Activated naive CD8-positive, alpha-beta T cell treated with anti-CD3 and anti-CD28 coated beads, Interleukin-2, amount 10 ng/mL, durations not matched to agents 7 days and 5 days (primary cell): ENCODE measurements around the gene FAM174B. TPM values are rescaled to one million over a fixed set of nuclear protein-coding genes. Genes with fewer than 3 reads are reported as not detected.

Experiments
- ATAC-seq: fragments of 150-1000 bp; cut with Tn5 transposase; one replicate; pipeline ENCODE4 v1.10.0; 2021; ENCODE audit warnings: low read depth, moderate library complexity
- POLR2A ChIA-PET: fragments of 350-600 bp; sonication (Branson Sonifier 250); formaldehyde crosslinking; loops from one replicate; lab custom pipeline; 2021; ENCODE audit warnings: antibody characterized with exemption; lab: Charles Lee
- DNase-seq: peaks from one replicate; pipeline ENCODE4 v3.0.0; 2021
- H3K27ac Mint-ChIP-seq: one replicate; pipeline ENCODE4 v1.8.0; 2022; ENCODE audit warnings: mild to moderate bottlenecking, mixed read lengths
- H3K27me3 Mint-ChIP-seq: one replicate; pipeline ENCODE4 v1.8.0; 2022; ENCODE audit warnings: mild to moderate bottlenecking, moderate library complexity, mixed read lengths
- H3K36me3 Mint-ChIP-seq: one replicate; pipeline ENCODE4 v1.8.0; 2021; ENCODE audit warnings: mild to moderate bottlenecking, mixed read lengths
- H3K4me1 Mint-ChIP-seq: one replicate; pipeline ENCODE4 v1.8.0; 2021; ENCODE audit warnings: mixed read lengths
- H3K4me3 Mint-ChIP-seq: one replicate; pipeline ENCODE4 v1.8.0; 2022; ENCODE audit warnings: mild to moderate bottlenecking, moderate library complexity, mixed read lengths
- H3K9me3 Mint-ChIP-seq: one replicate; pipeline ENCODE4 v1.8.0; 2021; ENCODE audit warnings: mixed read lengths
- total RNA-seq, 2 experiments: library from RNA; stranded (reverse); gene quantifications; one replicate each; pipeline ENCODE4 v1.2.3, GENCODE V29; 2021

The FAM174B gene
- total RNA-seq, 2 experiments from 2014 or later = 1.4 to 1.9 TPM

DNA sequence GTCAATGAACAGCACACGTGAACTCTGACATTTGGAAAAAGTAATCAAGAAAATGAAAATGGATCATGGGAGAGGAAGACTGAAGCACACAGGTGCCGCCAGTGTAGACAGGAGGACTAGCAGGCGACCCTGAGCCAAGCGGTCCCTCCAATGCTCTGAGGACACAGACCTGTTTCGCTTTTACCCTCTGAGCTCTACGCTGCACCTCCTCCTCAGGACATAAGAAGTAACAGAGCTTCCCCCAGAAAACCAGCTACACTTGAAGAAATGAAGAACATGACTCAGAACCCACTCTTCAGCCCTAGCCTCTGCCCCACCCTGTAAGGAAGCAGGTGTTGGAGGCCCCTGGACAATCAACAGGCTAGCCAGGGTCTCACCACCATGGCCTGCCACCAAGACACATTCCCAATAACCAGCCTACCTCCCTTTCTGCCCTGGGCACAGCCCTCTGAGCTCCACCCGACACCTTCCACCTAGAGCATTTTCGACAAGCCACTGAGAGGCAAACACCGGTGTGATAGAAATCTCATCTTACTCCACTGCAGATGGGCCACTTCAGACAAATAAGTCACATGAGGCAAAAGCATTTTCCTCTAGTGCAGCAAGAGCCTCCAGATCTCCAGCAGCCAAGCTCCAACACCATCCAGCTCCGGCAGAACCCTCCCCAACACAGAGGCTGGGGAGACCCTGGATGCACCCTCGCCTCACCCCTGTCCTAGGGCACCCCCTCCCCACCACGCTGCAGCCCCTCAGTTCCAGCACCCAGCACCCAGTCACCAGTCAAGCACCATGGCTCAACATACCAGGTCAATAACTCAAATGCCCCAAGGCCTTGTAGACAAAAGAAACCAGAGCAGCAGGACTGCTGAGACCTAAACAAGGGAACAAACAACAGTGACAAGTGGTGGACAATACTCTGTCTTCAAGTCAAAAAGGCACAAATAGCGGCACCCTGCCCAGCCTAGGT, 11.4 kb downstream of the FAM174B start:
- Mint-ChIP-seq H3K4me1 (no peaks in the 10 kb centered on the region), H3K27me3 (peaks cover 7% of the 10 kb centered on the region), H3K4me3 (no peak overlapping the region), H3K9me3 (peaks cover 10% of the 10 kb centered on the region), H3K36me3 (no peaks in the 10 kb centered on the region), H3K27ac (no peak overlapping the region)
- ATAC-seq (no peak), DNase-seq (no peak)
- POLR2A ChIA-PET = no interaction called here

- Mint-ChIP-seq H3K36me3 (no peaks in the 10 kb centered on the region), H3K27ac (no peak overlapping the region), H3K27me3 (peaks cover 7% of the 10 kb centered on the region), H3K4me3 (no peak overlapping the region), H3K9me3 (peaks cover 10% of the 10 kb centered on the region), H3K4me1 (no peaks in the 10 kb centered on the region)
- DNase-seq (no peak), ATAC-seq (no peak)
- POLR2A ChIA-PET = no interaction called here
Observed at GRCh38 chr15:92638709-92639365, 16.7 kb downstream of the FAM174B start.

DNA sequence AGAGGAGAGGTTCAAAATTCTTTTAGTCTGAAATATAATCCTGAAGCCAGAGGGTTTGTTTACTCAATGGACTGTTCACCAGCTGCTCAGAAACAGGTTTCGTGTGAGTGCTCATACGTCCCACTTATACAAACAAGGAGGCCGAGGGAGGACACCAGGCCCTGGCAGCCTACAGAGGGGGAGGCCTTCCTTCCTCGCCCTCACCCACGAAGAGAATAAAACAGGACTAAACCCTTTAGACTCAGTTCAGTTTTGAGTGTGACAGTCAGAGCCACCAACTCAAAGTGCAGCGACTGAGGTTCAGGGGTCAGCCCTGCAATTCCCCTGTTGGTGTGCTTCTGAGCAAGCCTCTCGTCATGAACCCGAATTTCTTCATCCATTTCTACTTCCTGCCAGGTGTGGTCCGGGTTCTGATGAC, 17.3 kb downstream of the FAM174B start:
- no peak overlapping the region for H3K4me3 Mint-ChIP-seq

DNA sequence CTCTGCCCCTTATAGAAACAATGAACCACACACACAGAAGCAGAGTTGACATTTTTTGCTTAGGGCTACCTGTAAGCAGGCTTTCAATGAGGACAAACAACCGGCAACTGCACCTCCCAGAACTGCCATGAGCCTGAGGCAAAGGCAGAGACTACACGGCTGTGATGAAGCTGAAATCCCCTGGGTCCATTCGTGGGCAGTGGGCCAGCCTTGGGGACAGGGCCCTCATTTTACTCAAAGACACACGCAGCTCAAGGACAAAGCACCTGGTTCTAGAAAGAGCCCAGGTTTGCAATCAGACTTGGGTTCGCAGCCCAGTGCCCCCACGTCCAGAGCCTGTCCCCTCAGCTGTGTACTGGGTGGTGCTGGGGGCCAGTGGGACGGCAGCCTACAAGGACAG, 17.9 kb downstream of the FAM174B start:
- no peak for ATAC-seq
- Mint-ChIP-seq H3K4me3 (no peak overlapping the region), H3K9me3 (peaks cover 10% of the 10 kb centered on the region), H3K4me1 (no peaks in the 10 kb centered on the region), H3K27ac (no peak overlapping the region), H3K27me3 (peaks cover 7% of the 10 kb centered on the region), H3K36me3 (no peaks in the 10 kb centered on the region)
- DNase-seq = no peak
- POLR2A ChIA-PET = no interaction called here

More for the DNA sequence above, 17.3 kb downstream of the FAM174B start:
- H3K27ac Mint-ChIP-seq = no peak overlapping the region
- no peak for DNase-seq
- no peaks in the 10 kb centered on the region for H3K4me1 Mint-ChIP-seq
- no peak for ATAC-seq
- no peaks in the 10 kb centered on the region for H3K36me3 Mint-ChIP-seq
- H3K27me3 Mint-ChIP-seq = peaks cover 7% of the 10 kb centered on the region
- POLR2A ChIA-PET = no interaction called here
- H3K9me3 Mint-ChIP-seq = peaks cover 10% of the 10 kb centered on the region

- H3K27me3 Mint-ChIP-seq = peaks cover 7% of the 10 kb centered on the region
- no peak overlapping the region for H3K27ac Mint-ChIP-seq
- no peak for ATAC-seq
- no peak overlapping the region for H3K4me3 Mint-ChIP-seq
- POLR2A ChIA-PET = no interaction called here
- no peaks in the 10 kb centered on the region for H3K36me3 Mint-ChIP-seq
- H3K9me3 Mint-ChIP-seq = peaks cover 8% of the 10 kb centered on the region
- no peak for DNase-seq
- H3K4me1 Mint-ChIP-seq = no peaks in the 10 kb centered on the region
Observed at GRCh38 chr15:92636908-92637481, 18.6 kb downstream of the FAM174B start.

DNA sequence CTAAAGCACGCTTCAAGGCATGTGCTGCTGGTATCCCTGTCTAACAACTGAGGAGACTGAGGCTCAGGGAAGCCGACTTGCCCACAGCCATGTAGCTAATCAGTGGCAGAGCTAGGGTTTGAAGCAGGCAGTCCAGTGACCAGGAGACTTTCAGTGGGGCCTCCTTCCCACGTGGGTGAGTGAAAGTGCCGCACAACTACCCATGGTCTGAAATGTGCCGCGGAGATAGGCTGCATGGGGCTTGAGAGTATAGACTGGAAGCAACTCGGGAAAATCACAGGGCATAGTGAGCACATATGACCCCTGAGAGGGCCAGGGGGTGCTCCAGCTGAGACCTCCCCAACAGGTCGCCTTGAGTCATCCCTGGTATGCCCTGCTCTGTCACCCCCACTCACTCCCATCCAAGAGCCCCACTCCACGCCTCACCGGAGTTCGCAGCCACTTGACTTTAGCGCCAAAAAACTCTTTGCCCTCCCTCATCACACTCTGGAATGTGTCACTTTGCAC, 19.1 kb downstream of the FAM174B start:
- POLR2A ChIA-PET = no interaction called here

DNA sequence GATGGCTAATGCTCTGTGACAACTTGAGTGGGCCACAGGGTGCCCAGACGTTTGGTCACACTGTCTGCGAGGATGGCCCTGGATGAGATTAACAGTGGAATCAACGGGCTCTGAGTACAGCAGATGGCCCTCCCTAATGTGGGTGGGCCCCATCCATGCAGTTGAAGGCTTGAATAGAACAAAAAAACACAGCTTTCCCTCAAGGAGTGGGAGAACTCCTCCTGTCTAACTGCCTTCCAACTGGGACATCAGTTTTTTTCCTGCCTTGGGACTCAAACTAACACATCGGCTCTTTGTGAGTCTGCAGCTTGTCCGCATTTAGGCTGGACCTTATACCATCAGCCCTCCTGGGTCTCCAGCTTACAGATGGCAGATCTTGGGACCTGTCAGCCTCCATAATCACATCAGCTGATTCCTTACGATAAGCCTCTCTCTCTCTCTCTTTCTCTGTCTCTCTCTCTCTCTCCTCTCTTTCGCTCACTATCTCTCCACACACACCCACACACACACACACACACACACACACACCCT, 20.8 kb downstream of the FAM174B start:
- Mint-ChIP-seq H3K4me3 (no peak overlapping the region), H3K9me3 (peaks cover 2% of the 10 kb centered on the region), H3K4me1 (no peaks in the 10 kb centered on the region), H3K36me3 (no peaks in the 10 kb centered on the region), H3K27ac (no peak overlapping the region), H3K27me3 (no peaks in the 10 kb centered on the region)
- DNase-seq (no peak), ATAC-seq (no peak)
- POLR2A ChIA-PET = no interaction called here

More for the DNA sequence above, 19.1 kb downstream of the FAM174B start:
- Mint-ChIP-seq H3K9me3 (peaks cover 5% of the 10 kb centered on the region), H3K4me3 (no peak overlapping the region), H3K27ac (no peak overlapping the region), H3K4me1 (no peaks in the 10 kb centered on the region), H3K27me3 (peaks cover 7% of the 10 kb centered on the region), H3K36me3 (no peaks in the 10 kb centered on the region)
- no peak for DNase-seq
- no peak for ATAC-seq

- Mint-ChIP-seq H3K4me1 (no peaks in the 10 kb centered on the region), H3K9me3 (no peaks in the 10 kb centered on the region), H3K4me3 (no peak overlapping the region), H3K27ac (no peak overlapping the region), H3K27me3 (no peaks in the 10 kb centered on the region), H3K36me3 (no peaks in the 10 kb centered on the region)
- POLR2A ChIA-PET = no interaction called here
- DNase-seq = no peak
- no peak for ATAC-seq
Observed at GRCh38 chr15:92634060-92634459, 21.5 kb downstream of the FAM174B start.

DNA sequence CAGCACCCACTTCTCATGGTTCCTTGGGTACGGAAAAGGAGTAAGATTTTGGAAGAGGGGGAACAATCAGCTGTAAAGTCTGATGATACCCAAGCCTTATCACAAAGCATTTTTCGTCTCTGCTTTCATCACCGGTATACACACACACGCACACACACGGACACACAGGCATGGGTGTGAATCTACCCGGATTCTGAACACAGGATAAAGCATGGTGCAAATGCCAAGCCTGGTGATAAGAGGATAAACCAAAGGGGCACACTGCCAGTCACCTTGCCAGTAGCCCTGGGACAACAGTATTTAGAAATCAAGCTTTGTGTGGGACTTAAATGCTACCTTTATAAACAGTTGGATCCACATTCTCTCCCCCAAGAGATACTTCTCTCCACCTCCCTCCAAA, 22.2 kb downstream of the FAM174B start:
- DNase-seq = no peak
- no peaks in the 10 kb centered on the region for H3K9me3 Mint-ChIP-seq
- no peaks in the 10 kb centered on the region for H3K36me3 Mint-ChIP-seq
- no peaks in the 10 kb centered on the region for H3K27me3 Mint-ChIP-seq
- no peaks in the 10 kb centered on the region for H3K4me1 Mint-ChIP-seq
- no peak overlapping the region for H3K4me3 Mint-ChIP-seq
- POLR2A ChIA-PET = no interaction called here
- ATAC-seq = no peak
- H3K27ac Mint-ChIP-seq = no peak overlapping the region

DNA sequence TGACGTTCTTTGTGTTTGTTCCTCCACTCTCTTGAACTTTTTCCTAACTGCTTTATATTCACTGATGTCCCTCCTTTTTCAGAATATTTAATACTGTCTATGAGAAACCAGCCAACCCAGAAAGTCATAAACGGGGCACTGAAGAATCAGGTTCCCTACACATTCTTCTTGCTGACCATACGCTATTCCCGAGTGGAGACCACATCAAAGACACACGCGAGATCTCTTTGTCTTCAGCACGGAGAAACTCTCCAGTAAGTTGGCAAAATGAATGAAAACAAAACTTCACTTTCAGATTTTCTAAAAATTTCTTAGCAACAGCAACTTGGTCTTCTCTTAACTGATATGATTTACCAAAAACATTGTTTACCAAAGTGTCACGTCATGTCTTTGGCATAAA, 22.6 kb downstream of the FAM174B start:
- H3K27ac Mint-ChIP-seq = no peak overlapping the region
- H3K36me3 Mint-ChIP-seq = no peaks in the 10 kb centered on the region

GRCh38 chr15:92631721-92632120, 23.9 kb downstream of the FAM174B start:
- Mint-ChIP-seq H3K4me3 (no peak overlapping the region), H3K4me1 (no peaks in the 10 kb centered on the region), H3K27me3 (no peaks in the 10 kb centered on the region), H3K27ac (no peak overlapping the region), H3K36me3 (no peaks in the 10 kb centered on the region), H3K9me3 (no peaks in the 10 kb centered on the region)
- POLR2A ChIA-PET = no interaction called here
- ATAC-seq (no peak), DNase-seq (no peak)

More for the DNA sequence above, 22.6 kb downstream of the FAM174B start:
- Mint-ChIP-seq H3K9me3 (no peaks in the 10 kb centered on the region), H3K4me1 (no peaks in the 10 kb centered on the region), H3K27me3 (no peaks in the 10 kb centered on the region), H3K4me3 (no peak overlapping the region)
- ATAC-seq = no peak
- POLR2A ChIA-PET = no interaction called here
- no peak for DNase-seq

DNA sequence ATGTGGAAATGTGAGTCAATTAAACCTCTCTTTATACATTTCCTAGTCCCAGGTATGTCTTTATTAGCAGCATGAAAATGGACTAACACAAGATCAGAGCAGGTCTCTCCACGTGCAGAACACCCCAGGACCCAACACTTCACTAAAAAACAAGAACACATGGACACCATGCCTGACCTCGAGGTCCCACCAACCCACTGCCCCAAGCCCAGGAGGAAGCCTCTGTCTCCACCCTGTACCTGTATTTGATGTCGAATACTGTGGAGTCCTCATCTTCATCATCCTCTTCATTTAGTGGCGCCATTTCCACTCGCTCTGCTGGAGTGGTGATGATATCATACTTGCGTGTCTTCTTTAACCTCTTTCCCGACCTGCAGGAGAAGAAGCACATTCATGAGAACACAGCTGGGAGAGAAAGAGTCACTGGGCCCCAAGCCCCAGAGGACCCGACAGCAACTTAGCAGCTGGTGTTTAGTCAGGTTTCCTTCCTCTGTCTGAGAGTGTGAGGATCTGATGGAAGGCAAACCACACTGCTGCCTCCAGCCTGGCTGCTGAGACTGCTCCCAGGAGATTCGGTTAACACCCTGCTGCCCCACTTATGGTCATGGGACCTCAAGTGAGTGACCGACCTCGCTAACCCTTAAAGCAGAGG, 25.5 kb downstream of the FAM174B start:
- Mint-ChIP-seq H3K4me1 (peaks cover 4% of the 10 kb centered on the region), H3K27me3 (no peaks in the 10 kb centered on the region), H3K27ac (no peak overlapping the region), H3K36me3 (no peaks in the 10 kb centered on the region), H3K9me3 (no peaks in the 10 kb centered on the region), H3K4me3 (no peak overlapping the region)
- no peak for DNase-seq
- ATAC-seq = peak; percentile 48
- POLR2A ChIA-PET = no interaction called here
